AML-193 (cell line): ENCODE measurements around the gene STK38.
A peak's percentile ranks its signal among the peaks of the same experiment; 100 is the strongest.

Experiments
- DNase-seq, 2 experiments: peaks; one replicate each; lab custom pipeline; 2025; lab: John Stamatoyannopoulos, UW

STK38 gene

GRCh38 chr6:36563928-36564284, 16.6 kb upstream of the STK38 start:
- DNase-seq = no peak

GRCh38 chr6:36563237-36563927, 16.1 kb upstream of the STK38 start:
- DNase-seq = no peak

- DNase-seq = no peak
Measured at GRCh38 chr6:36560822-36561221, 13.5 kb upstream of the STK38 start.

GRCh38 chr6:36559011-36559793, 11.9 kb upstream of the STK38 start:
- DNase-seq = no peak

GRCh38 chr6:36556281-36556680, 9.0 kb upstream of the STK38 start:
- DNase-seq = peak; percentile 84 to 86

GRCh38 chr6:36555750-36556252, 8.5 kb upstream of the STK38 start:
- DNase-seq = no peak

- DNase-seq = no peak
Measured at GRCh38 chr6:36550473-36551000, 3.3 kb upstream of the STK38 start.

- DNase-seq = no peak
Measured at GRCh38 chr6:36548401-36548743, 1.1 kb upstream of the STK38 start.

GRCh38 chr6:36547646-36548400, 544 bp upstream of the STK38 start:
- no peak for DNase-seq

- DNase-seq = peak in 1 of 2 experiments; percentile 50
Measured at GRCh38 chr6:36546308-36546919, 865 bp downstream of the STK38 start.

- peak in 1 of 2 experiments; percentile 31 for DNase-seq
Measured at GRCh38 chr6:36545767-36546307, 1.4 kb downstream of the STK38 start.

GRCh38 chr6:36544228-36544627, 3.1 kb downstream of the STK38 start:
- peak; percentile 50 to 56 for DNase-seq

GRCh38 chr6:36542041-36542440, 5.2 kb downstream of the STK38 start:
- DNase-seq = no peak

- DNase-seq = no peak
Measured at GRCh38 chr6:36539814-36540568, 7.3 kb downstream of the STK38 start.

GRCh38 chr6:36536873-36537547, 10.3 kb downstream of the STK38 start:
- DNase-seq = no peak

GRCh38 chr6:36533321-36533720, 14.0 kb downstream of the STK38 start:
- DNase-seq = no peak

GRCh38 chr6:36526066-36526465, 21.2 kb downstream of the STK38 start:
- peak; percentile 80 to 89 for DNase-seq

GRCh38 chr6:36525346-36525745, 21.9 kb downstream of the STK38 start:
- DNase-seq = no peak

- DNase-seq = no peak
Measured at GRCh38 chr6:36524871-36525270, 22.4 kb downstream of the STK38 start.

- DNase-seq = no peak
Measured at GRCh38 chr6:36523936-36524499, 23.3 kb downstream of the STK38 start.
